Fibroblast of skin of scalp (primary cell): ENCODE results near the gene SSH2.

ENCODE experiments used
- DNase-seq: peaks from one replicate; pipeline ENCODE4 v3.0.0-alpha.2; 2013

Gene SSH2

DNA sequence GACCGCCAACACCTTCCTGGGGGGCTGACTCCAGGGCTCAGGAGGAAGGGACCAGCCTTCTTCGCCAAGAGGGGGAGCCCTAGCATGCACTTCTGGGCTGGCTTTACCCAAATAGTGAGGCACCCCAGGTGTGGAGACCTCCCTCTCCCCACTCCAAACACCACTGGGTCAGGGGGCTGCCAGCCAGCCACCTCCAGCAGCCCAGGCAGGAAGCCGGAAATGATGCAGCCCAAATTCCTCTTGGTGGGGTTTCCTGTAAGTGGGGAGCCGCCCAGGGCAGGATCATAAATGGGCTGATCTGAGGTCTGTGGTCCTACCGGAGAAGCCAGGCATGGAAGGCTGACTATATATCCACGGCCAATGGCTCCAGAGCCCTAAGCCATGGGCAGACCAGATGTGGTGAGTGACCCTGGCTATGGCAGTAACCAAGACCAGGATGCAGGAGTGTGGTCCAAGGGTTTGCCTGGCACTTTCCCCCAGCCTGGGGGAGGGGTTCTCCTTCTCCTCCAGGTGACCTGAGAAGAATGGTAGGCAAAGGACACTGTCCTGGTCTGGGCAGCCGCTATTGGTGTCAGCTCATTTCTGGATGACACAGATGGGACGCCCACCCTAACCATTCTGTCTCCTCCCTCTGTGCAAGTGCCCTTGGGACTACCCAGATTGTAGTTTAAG is 344.8 kb downstream of the SSH2 start:
- no peak for DNase-seq

DNA sequence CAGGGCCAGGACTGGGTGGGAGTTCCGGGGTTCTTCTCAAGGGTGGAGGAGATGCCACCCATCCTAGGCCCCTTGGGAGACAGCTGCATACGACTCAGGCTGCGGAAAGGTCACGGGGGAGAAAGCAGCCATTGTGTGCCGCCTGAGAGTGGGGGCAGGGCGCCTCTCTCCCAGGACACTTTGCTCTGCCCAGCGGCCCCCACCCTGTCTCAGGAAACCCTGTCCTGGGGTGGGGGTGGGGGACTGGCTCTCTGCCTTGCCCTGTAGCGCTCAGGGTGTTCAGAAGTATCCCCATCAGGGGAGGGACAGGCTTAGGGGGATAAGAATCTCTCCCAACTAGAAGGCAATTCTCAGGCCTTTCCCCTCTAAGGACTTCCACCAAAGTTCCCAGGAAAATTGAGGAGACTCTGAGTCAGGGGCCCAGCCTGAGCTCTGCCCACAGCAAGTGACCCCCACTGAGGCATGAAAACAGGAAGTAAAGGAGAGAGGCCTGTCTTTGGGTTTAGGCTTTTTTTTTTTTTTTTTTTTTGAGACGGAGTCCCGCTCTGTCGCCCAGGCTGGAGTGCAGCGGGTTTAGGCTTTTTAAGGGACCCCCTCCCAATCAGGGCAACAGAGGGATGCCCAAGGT is 345.5 kb downstream of the SSH2 start:
- DNase-seq: no peak

DNA sequence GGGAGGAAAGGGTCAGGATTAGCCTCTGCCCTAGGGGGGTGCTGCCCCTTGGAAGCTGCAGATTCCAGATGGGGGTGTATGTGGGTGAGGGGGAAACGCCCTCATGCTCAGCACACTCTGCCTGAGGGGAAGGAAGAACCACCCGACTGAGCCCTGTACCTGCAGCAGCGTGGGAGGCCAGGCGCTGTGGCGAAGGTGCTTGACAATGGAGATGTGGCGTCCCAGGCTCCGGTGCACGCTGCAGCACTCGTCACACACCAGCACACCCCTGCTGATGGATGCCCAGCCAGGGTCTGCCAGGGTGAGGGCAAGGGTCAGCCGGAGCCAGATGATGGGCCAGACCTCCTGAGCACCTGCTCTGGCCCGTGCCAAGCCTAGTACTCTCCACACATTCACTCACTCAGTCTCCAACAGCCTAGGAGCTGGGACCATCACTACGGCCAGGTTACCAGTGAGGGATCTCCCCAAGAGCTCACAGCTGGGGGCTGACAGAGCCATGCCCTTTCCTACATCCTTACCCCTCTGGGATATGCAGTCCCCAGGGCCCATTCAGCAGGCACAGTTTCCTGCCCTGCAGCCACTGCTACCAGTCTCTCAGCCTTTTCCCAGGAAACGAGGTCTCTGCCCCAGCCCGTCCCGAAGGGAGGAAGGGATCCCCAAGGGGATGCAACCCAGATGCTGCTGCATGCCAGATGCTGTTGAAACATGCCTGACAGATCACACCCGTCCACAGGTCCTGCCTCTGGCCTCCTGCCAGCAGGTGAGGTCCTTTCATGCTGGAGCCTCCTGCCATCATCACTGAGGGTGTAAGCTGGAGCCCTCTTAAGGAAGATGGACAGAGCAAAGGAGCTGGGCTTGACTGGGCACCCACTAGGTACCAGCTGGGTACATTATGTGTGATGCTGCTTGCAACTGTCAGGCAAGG is 346.4 kb downstream of the SSH2 start:
- DNase-seq: no peak

DNA sequence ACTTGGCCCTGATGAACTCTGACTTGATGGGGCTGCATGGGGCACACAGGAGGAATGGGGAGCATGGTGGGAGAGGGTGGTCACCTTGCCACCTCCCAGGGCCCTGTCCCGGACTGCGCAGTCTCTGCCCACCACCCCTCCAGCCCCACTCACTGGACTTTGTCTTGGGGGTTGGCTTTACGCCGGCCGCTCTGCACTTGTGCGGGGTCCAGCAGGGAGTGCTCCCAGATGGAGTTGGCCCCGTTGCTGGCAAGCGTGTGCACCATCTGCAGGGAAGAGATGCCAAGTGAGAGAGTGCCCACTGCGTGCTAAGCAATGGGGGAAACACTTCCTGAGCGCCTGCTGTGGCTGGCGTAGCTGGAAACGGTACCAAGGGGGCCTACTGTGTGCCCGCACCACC is 347.3 kb downstream of the SSH2 start:
- no peak for DNase-seq

DNA sequence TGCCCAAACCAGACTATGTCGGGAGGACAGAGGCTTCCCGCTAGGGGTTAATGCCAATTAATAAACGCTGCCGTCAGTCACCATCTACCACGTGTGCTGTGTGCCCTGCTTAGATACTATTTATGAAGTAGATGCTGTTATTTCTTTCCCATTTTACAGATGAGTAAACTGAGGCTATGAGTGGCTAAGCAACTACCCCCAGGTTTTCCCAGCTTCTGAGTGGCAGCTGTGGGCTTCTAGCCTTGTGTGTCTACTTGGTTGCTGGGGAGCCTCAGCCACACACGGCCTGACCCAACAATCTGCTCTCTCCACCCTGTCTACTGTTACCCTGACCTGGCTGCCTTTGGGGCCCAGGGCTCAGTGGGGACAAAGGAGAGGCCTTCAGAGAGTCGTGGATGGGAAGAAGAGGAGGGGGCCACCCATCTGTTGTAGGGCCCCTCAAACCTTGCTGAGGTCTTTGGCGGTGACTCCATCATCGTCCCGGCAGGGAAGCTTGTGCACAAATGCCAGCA is 347.7 kb downstream of the SSH2 start:
- no peak for DNase-seq

DNA sequence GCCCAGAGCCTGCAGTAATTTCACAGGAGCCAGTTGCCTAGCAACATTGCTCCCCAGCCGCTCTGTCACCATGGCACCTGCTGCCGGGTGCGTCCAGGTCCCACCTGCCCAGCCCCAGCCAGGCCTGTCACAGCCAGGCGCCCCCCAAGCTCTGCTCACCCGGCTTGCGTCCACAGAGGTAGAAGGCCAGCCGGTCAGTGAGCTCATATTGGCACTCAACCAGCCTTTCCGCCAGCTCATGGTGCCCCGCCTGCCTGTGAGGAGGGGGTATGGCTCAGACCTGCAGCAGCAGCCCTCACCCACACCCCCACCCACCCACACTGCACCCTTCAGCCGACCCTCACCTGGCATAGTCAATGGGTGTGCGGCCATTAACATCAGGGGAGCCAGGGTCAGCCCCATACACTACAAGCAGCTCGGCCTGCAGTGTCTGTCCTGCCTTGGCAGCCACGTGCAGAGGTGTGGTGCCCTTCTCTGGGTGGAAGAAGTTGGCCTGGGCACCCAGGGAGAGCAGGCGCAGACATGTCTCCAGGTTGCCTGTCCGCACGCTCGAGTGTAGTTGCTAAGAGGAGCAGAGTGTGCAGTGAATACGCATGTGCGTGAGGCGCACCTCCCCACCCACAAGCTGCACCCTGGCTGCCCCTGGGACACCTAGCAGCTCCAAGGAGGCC is 348.3 kb downstream of the SSH2 start:
- no peak for DNase-seq

DNA sequence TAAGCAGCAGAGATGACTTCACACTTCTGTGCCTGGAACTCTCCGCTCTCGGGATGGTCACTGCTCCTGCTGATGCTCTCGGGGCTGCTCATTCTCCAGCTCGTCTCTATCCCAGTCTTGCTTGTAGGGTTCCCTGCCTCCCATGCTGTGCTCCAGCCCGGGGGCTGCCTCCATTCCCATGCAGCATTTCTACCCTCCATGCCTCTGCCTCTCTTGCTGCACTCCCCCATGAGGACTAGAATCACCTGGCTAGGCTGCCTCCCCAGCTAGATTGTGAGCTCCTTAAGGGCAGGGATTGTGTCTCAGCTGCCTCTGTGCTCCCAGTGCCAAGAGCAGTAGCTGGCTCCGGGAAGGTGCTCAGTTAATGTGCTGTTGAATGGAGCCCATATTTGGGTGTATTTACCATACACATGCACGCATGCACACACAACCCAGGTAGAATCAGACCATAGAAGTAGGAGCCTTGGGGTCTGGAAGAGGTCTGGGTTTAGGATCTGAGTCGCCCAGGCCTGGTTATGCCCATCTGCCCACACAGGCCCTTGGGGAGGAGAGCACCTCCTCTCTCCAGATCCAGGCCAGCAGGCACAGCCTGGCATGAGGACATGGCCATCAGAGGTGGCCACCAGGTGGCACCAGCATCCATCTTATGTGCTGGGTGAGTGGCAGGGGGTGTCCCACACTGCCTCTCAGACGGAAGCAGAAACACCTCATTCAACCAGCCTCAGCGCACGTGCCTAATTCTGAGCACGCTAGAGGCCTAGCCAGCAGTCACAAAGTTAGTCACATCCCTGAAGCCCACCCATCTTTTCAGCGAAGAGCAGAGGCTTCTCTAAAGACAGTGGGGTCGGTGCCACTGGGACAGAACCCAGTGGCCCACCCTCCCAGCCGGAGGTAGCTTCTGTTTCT is 349.9 kb downstream of the SSH2 start:
- peak; percentile 81 for DNase-seq

DNA sequence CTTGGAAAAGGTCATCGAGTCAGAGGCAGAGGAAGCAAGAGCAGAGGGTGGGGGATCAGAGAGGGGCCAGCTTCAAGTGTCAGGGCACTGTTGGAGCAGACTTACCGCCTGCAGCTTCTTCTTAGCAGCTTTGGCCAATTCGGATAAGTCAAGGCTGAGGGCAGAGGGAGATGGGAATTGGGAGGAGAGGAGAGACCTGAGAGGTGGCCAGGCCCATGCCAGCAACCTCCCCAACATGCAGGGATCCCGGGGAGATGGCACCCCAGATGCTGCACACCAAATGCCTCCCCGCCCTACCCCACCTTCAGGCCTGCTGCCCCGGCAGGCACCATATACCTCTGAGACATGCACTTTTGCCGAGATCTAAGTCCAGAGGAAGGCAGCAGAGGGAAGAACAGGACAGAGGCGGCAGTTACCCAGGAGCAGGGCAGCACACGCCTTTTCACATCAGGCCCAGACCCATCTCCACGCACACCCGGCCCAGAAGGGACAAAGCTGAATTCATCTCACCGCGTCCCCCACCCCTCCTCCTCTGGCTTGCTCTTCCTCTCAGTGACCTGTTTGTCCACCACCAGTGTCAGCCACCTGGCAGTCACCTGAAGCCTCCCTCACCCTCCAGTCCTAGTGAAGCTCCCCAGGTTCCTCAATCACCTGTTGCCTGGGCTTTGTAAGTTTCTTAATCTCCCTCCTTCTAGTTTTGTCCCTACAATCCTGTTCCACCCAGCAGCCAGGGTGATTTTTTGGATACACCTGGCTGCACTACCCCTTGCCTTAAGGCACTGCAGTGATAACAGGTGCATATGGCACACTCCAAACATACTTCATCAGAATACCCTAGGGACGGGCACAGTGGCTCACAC is 351.2 kb downstream of the SSH2 start:
- DNase-seq: no peak

DNA sequence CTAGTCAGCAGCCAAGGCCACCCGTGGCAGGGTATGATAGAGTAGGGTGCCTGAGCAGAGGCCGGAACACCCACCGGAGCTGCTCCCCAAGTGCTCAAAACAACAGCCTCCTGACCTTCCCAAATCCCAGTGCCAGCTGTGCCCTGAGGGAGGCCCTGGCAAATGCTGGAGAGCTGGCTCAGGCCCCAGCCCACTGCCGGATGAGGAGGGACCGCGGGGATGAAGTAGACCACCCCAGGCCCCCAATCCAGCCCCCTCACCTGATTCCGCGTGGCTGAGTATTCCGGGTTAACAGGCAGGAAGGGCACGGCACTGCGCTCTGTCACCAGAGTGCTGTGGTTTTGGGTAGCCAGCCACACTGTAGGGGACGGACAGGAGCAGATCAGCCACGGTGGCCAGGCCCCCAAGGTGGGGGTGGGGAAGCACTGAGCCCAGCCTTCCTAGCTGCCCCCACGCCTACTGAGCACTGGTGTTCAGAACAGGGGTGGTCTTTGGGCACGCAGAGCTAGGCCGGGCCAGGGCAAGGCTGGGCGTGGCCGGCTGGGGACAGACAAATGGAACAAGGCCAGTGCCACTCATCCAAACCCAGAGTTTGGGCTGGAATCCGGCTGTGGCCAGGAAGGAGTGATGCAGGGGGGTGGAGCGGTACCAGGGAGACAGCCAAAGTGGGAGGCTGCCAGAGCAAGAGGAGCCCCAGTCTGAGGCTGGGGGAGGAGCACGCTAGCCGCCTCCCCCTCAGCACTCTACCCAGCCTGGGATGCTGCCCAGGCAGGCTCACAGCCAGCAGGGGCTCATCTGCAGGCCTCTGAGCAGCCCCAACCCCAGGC is 352.4 kb downstream of the SSH2 start:
- DNase-seq: peak; percentile 54

DNA sequence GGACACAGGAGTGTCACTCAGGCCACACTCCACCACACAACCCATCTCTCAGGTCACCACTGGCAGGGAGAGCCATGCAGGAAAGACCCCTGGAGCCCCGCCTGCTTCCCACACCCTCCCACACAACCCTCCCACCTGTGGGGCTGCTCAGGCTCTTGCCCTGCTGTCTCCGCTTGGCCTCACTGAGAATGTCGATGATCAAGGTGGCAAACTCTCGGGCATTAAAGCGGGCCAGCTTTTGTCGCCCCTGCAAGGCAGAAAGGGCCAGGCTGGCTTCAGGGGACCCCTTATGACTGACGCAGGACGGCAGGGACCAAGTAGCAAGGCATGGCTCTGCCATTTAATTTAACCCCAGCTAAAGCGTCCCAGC is 353.0 kb downstream of the SSH2 start:
- no peak for DNase-seq

DNA sequence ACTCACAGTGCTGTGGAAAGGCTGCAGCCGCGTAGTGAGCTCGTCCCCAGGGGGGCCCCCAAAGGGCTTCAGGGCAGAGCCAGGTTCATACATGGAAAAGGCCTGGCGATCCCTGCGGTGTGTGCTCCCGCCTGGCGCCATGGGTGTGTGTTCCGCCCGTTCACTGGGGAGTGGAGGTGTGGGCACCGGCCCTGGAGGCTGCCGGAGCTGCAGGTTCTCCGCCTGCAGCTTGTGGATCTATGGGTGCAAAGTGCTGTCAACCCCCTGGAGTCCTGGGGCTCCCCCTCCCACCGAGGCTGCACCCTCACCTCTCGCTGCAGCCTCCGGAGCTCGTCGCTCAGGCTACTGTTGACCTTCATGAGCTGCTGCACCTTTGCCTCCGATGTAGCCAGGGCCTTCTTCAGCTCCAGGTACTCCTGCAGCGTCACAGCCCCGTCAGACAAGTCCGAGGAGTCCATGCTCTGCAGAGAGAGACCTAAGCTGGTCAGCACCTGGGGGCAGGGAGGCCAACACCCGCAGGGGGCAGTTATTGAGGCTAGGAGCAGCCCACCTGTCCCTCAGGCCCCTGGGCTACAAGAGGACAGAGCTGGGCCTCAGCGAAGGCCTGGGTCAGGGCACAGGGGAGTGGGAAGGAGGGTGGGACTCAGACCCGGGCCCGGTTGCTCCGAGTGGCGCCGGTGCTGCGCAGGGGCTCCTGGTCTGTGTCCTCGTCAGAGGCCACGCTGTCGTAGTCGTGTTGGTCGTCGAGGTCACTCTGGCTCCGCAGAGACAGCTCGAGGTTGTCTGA is 353.6 kb downstream of the SSH2 start:
- DNase-seq: no peak
